A673 (cell line): ENCODE results near the gene TESK2. TPM values are rescaled to one million over a fixed set of nuclear protein-coding genes. Genes with fewer than 3 reads are reported as not detected.

Experiments
- Bru-seq: library from RNA; stranded (reverse); fragments of 400-500 nt; gene quantifications from one replicate; lab custom pipeline; 2021; lab: Mats Ljungman, UMichigan
- BruChase-seq, 2 experiments: library from RNA; stranded (reverse); fragments of 400-500 nt; gene quantifications; one replicate each; lab custom pipeline; 2021; lab: Mats Ljungman, UMichigan
- BruUV-seq: library from RNA; stranded (reverse); fragments of 400-500 nt; replicated peaks from 2 replicates; lab custom pipeline; 2021; lab: Mats Ljungman, UMichigan
- CTCF ChIA-PET: fragments of 300-600 bp; sonication (Branson Sonifier 250); formaldehyde crosslinking; loops from one replicate; lab custom pipeline; 2022; ENCODE audit warnings: antibody characterized with exemption; lab: Charles Lee
- POLR2A ChIA-PET: fragments of 300-600 bp; sonication (Branson Sonifier 250); formaldehyde crosslinking; loops from one replicate; lab custom pipeline; 2022; ENCODE audit warnings: antibody characterized with exemption; ENCODE audit not compliant: low non-redundant PET; lab: Charles Lee
- DNase-seq: peaks from one replicate; pipeline ENCODE4 v3.0.0-alpha.2; 2015; ENCODE audit warnings: low spot score
- H3K27ac ChIP-seq: fragments of 200-600 bp; sonication (generic); 2 replicates; pipeline ENCODE4 v1.5.1; 2016; ENCODE audit warnings: mixed run types, low read depth, mild to moderate bottlenecking, mixed read lengths, antibody characterized with exemption, low read length; ENCODE audit not compliant: poor library complexity, severe bottlenecking
- H3K27me3 ChIP-seq: fragments of 200-600 bp; sonication (generic); replicated peaks from 2 replicates; pipeline ENCODE4 v1.6.1; 2017; ENCODE audit warnings: mixed run types, low read depth, mild to moderate bottlenecking, mixed read lengths, antibody characterized with exemption, low read length; ENCODE audit not compliant: insufficient read depth, poor library complexity
- H3K36me3 ChIP-seq: fragments of 200-600 bp; sonication (generic); 2 replicates; pipeline ENCODE4 v1.6.1; 2016; ENCODE audit warnings: mixed run types, mild to moderate bottlenecking, mixed read lengths, antibody characterized with exemption, low read length; ENCODE audit not compliant: insufficient read depth, poor library complexity, severe bottlenecking
- H3K4me1 ChIP-seq: fragments of 200-600 bp; sonication (generic); 2 replicates; pipeline ENCODE4 v1.6.1; 2017; ENCODE audit warnings: mixed run types, mild to moderate bottlenecking, mixed read lengths, antibody characterized with exemption, low read length; ENCODE audit not compliant: insufficient read depth, poor library complexity, severe bottlenecking
- H3K4me3 ChIP-seq: fragments of 200-600 bp; sonication (generic); 2 replicates; pipeline ENCODE4 v1.5.1; 2016; ENCODE audit warnings: low read depth, mixed run types, mild to moderate bottlenecking, mixed read lengths, low read length; ENCODE audit not compliant: poor library complexity, severe bottlenecking
- H3K9me3 ChIP-seq: fragments of 200-600 bp; sonication (generic); 2 replicates; pipeline ENCODE4 v1.6.1; 2016; ENCODE audit warnings: mixed run types, low read depth, mild to moderate bottlenecking, mixed read lengths, antibody characterized with exemption, low read length; ENCODE audit not compliant: poor library complexity, severe bottlenecking
- CTCF ChIP-seq: fragments of 300-800, 200-600 bp; sonication (generic); conservative IDR thresholded peaks from 2 replicates; pipeline ENCODE4 v1.5.1; 2017; ENCODE audit warnings: low read depth, mild to moderate bottlenecking, antibody characterized with exemption, low read length, moderate library complexity, mixed read lengths
- EZH2 ChIP-seq: fragments of 200-600 bp; sonication (generic); IDR thresholded peaks from 2 replicates; pipeline ENCODE4 v1.6.1; 2017; ENCODE audit warnings: borderline replicate concordance, low read depth, mild to moderate bottlenecking, mixed read lengths, antibody characterized with exemption, low read length; ENCODE audit not compliant: poor library complexity, severe bottlenecking
- intact Hi-C: fragments of 100-400 bp; cut with micrococcal nuclease; formaldehyde crosslinking; loops from one replicate; pipeline ENCODE4 v1.10.0; 2022; ENCODE audit not compliant: unreplicated experiment
- long read RNA-seq: library from polyadenylated mRNA; stranded (forward); transcript quantifications from one replicate; pipeline ENCODE4 v2.0.0, GENCODE V29; 2022
- total RNA-seq: library from RNA; stranded (reverse); gene quantifications from 2 replicates; pipeline ENCODE4 v1.2.3, GENCODE V29; 2021

The TESK2 gene, protein sequence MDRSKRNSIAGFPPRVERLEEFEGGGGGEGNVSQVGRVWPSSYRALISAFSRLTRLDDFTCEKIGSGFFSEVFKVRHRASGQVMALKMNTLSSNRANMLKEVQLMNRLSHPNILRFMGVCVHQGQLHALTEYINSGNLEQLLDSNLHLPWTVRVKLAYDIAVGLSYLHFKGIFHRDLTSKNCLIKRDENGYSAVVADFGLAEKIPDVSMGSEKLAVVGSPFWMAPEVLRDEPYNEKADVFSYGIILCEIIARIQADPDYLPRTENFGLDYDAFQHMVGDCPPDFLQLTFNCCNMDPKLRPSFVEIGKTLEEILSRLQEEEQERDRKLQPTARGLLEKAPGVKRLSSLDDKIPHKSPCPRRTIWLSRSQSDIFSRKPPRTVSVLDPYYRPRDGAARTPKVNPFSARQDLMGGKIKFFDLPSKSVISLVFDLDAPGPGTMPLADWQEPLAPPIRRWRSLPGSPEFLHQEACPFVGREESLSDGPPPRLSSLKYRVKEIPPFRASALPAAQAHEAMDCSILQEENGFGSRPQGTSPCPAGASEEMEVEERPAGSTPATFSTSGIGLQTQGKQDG
- total RNA-seq (0.75 and 2.7 TPM in 2 replicates), Bru-seq, nascent RNA (percentile 34 among the genes with signal in this experiment), BruChase-seq, experiment 1, labeled RNA remaining after a 2-hour chase (percentile 35 among the genes with signal in this experiment), BruChase-seq, experiment 2, labeled RNA remaining after a 6-hour chase (percentile 34 among the genes with signal in this experiment)
- long read RNA-seq, partial matches to known transcripts, result 0 of 2 reads
- long read RNA-seq, other reads (novel, unspliced or antisense), result 1 of 2 reads

DNA sequence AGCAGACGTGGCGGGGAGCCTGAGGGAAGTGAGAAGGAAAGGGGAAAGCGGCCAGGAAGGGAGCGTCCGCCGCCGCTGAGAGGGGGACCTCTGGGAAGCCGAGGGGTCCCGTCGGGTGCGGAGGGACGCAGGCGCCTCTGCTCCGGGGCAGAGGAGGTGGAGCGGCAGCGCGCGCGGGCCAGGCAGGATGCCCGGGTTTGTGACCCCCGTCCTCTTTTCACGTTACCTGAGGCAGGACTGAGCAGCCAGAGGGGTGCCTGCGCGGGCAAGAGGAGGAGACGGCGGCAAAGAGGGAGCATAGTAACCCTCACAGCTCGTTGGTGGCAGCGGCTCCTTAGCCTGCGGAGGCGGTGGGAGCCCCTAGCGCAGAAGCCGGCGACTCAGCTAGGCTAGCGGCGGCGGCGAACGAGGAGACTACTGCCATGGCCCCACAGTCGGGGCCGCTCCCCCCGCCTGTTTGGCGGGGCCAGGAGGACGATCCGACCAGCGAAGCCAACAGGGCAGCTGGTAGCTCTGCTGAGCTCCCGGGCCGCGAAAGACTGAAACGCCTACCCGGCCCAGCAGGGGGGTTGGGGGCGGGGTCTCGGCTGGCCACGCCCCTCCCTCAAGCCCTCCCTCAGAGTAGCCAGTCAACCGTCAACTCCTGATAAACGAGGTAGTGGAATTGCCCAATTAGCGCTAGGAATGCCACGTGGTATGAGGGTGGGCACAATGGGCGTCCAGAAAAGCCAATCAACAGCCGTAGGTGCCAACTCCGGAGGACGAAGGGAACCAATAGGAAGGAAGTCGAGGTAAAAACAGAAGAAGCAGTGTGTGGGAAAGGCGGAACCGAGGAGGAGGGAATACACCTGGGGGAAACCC lies at the start of gene TESK2:
Gene TESK2 (minus strand): TSS at position 538 of the 861 bp plus-strand sequence. CDS start 33,378 bp downstream, outside the sequence.
- TF ChIP-seq EZH2 (no peak), CTCF (no peak)
- no peaks in the 10 kb centered on the region for H3K36me3 ChIP-seq
- peak within 1 kb of the TSS; percentile 56 for H3K4me3 ChIP-seq
- peak; percentile 99 for DNase-seq
- intact Hi-C loops, result loop anchor here (1.0 to 5.0 kb wide), 3 partner anchors 9 to 189 kb away; partner anchors contain the start of genes CCDC163, MMACHC, MUTYH and TOE1
- BruUV-seq, result no TSS peak
- no peak within 1 kb of the TSS for H3K27ac ChIP-seq
- H3K9me3 ChIP-seq, result no peaks in the 10 kb centered on the region
- ChIA-PET POLR2A (interaction anchor here (1.0 kb wide), 1 partner anchor 31 kb away, joined by 5 read pairs; the partner anchor contains the start of gene PRDX1), CTCF (interaction anchor here (0.6 to 1.0 kb wide), 3 partner anchors 131 to 753 kb away, joined by 3 to 6 read pairs (median 4); no protein-coding TSS in a partner anchor)
- H3K4me1 ChIP-seq, result peaks cover 3% of the 10 kb centered on the region
- H3K27me3 ChIP-seq, result peaks cover 16% of the 10 kb centered on the region

DNA sequence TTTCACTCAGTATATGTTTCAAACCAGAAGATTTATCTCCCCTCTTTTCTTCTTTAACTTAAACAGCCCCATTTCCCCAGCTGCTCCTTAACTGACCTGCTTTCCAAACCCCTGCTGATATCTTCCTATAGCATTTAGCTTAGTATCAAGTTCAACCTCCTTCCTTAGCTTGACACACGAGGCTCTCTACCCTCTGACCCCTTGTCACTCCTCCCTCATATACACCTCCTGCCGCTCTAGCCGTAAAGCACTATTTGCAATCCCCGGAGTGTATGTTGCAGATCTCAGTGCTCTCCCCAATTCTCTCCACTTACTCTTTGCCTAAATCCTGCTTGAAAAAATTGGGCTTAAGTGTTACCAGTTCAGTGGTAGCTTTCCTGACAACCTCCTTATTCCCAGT lies 45.9 kb upstream of the TESK2 start:
- H3K36me3 ChIP-seq, result no peaks in the 10 kb centered on the region
- H3K4me3 ChIP-seq, result no peak overlapping the region
- ChIA-PET CTCF (no interaction called here), POLR2A (interaction anchor here (0.6 kb wide), 1 partner anchor 12 kb away, joined by 3 read pairs; no protein-coding TSS in a partner anchor)
- DNase-seq, result no peak
- BruUV-seq, result no TSS peak
- intact Hi-C loops, result no loop called here
- no peaks in the 10 kb centered on the region for H3K27me3 ChIP-seq
- no peak overlapping the region for H3K27ac ChIP-seq
- TF ChIP-seq EZH2 (no peak), CTCF (no peak)
- H3K9me3 ChIP-seq, result no peaks in the 10 kb centered on the region
- H3K4me1 ChIP-seq, result no peaks in the 10 kb centered on the region
